ENCODE data around the gene ELF4.

The ELF4 gene

GRCh38 chrX:130032552-130032951 lies 77.7 kb downstream of the ELF4 start:
- DNase-seq, result no peak

- DNase-seq, result peak in 1 of 2 donors; percentile 8
Observed at GRCh38 chrX:130030826-130031225, 79.5 kb downstream of the ELF4 start.

- DNase-seq, result peak in 1 of 2 donors; percentile 7
Observed at GRCh38 chrX:130028196-130028595, 82.1 kb downstream of the ELF4 start.

GRCh38 chrX:130027569-130027968 lies 82.7 kb downstream of the ELF4 start:
- no peak for DNase-seq

GRCh38 chrX:130025256-130025655 lies 85.0 kb downstream of the ELF4 start:
- DNase-seq, result no peak

GRCh38 chrX:130024127-130024526 lies 86.2 kb downstream of the ELF4 start:
- peak in 1 of 2 donors; percentile 30 for DNase-seq

- no peak for DNase-seq
Observed at GRCh38 chrX:130020661-130021324, 89.5 kb downstream of the ELF4 start.

GRCh38 chrX:130018143-130018542 lies 92.2 kb downstream of the ELF4 start:
- no peak for DNase-seq

- no peak for DNase-seq
Observed at GRCh38 chrX:130015181-130015580, 95.1 kb downstream of the ELF4 start.

Data from hippocampal formation (tissue), 2 donors.